SK-N-SH treated with all-trans-retinoic acid at 6 μM for 48 hours (cell line): ENCODE measurements around the gene FRMD1.

Source experiments
- ATAC-seq: fragments of 200-7000 bp; cut with Tn5 transposase; 3 replicates; pipeline ENCODE4 v1.9.1; 2020; ENCODE audit warnings: mild to moderate bottlenecking, moderate library complexity
- ARNTL ChIP-seq: fragments of 450-650 bp; formaldehyde crosslinking; IDR thresholded peaks from 2 replicates; pipeline ENCODE4 v1.5.0; 2020; ENCODE audit warnings: low read depth, mild to moderate bottlenecking, moderate library complexity, borderline replicate concordance
- BACH2 ChIP-seq: fragments of 250-450 bp; sonication (Bioruptor Pico); IDR thresholded peaks from 2 replicates; pipeline ENCODE4 v1.9.0; 2021; ENCODE audit warnings: mild to moderate bottlenecking, borderline replicate concordance
- CREB5 ChIP-seq: fragments of 250-450 bp; sonication (Bioruptor Pico); IDR thresholded peaks from 2 replicates; pipeline ENCODE4 v1.5.1; 2020; ENCODE audit warnings: low read depth, mild to moderate bottlenecking, moderate library complexity
- CSDC2 ChIP-seq: fragments of 250-450 bp; sonication (Bioruptor Pico); IDR thresholded peaks from 2 replicates; pipeline ENCODE4 v1.5.0; 2020; ENCODE audit warnings: mild to moderate bottlenecking, moderate library complexity
- CSRNP3 ChIP-seq: fragments of 250-450 bp; sonication (Bioruptor Pico); IDR thresholded peaks from 2 replicates; pipeline ENCODE4 v1.5.1; 2021; ENCODE audit warnings: mild to moderate bottlenecking, moderate library complexity
- GLIS3 ChIP-seq: fragments of 250-450 bp; sonication (Bioruptor Pico); IDR thresholded peaks from 2 replicates; pipeline ENCODE4 v1.5.0; 2020; ENCODE audit warnings: mild to moderate bottlenecking, moderate library complexity
- ISL1 ChIP-seq: fragments of 250-450 bp; sonication (Bioruptor Pico); IDR thresholded peaks from 2 replicates; pipeline ENCODE4 v2.1.2; 2022; ENCODE audit warnings: mild to moderate bottlenecking, moderate library complexity
- PATZ1 ChIP-seq: fragments of 250-450 bp; sonication (Bioruptor Pico); IDR thresholded peaks from 2 replicates; pipeline ENCODE4 v1.8.0; 2020; ENCODE audit warnings: mild to moderate bottlenecking, moderate library complexity, borderline replicate concordance
- POU6F1 ChIP-seq: fragments of 250-450 bp; sonication (Bioruptor Pico); IDR thresholded peaks from 2 replicates; pipeline ENCODE4 v1.8.0; 2021; ENCODE audit warnings: low read depth, mild to moderate bottlenecking, moderate library complexity, borderline replicate concordance
- PPARA ChIP-seq: fragments of 250-450 bp; sonication (Bioruptor Pico); IDR thresholded peaks from 2 replicates; pipeline ENCODE4 v1.5.0; 2020; ENCODE audit warnings: mild to moderate bottlenecking, borderline replicate concordance
- RARB ChIP-seq: fragments of 250-450 bp; sonication (Bioruptor Pico); IDR thresholded peaks from 2 replicates; pipeline ENCODE4 v1.8.0; 2021; ENCODE audit warnings: mild to moderate bottlenecking, moderate library complexity
- SNAI2 ChIP-seq: fragments of 250-450 bp; sonication (Bioruptor Pico); IDR thresholded peaks from 2 replicates; pipeline ENCODE4 v1.5.0; 2020; ENCODE audit warnings: mild to moderate bottlenecking, moderate library complexity
- TCF4 ChIP-seq: fragments of 250-450 bp; sonication (Bioruptor Pico); IDR thresholded peaks from 2 replicates; pipeline ENCODE4 v1.8.0; 2021; ENCODE audit warnings: mild to moderate bottlenecking, moderate library complexity, borderline replicate concordance
- TOX ChIP-seq: fragments of 250-450 bp; sonication (Bioruptor Pico); IDR thresholded peaks from 2 replicates; pipeline ENCODE4 v1.8.0; 2021; ENCODE audit warnings: mild to moderate bottlenecking, moderate library complexity, borderline replicate concordance
- TSHZ2 ChIP-seq: fragments of 250-450 bp; sonication (Bioruptor Pico); IDR thresholded peaks from 2 replicates; pipeline ENCODE4 v1.5.0; 2020; ENCODE audit warnings: mild to moderate bottlenecking, moderate library complexity
- ZC3H10 ChIP-seq: fragments of 250-450 bp; sonication (Bioruptor Pico); IDR thresholded peaks from 2 replicates; pipeline ENCODE4 v1.5.1; 2021; ENCODE audit warnings: mild to moderate bottlenecking, moderate library complexity
- ZFP30 ChIP-seq: fragments of 450-650 bp; formaldehyde crosslinking; IDR thresholded peaks from 2 replicates; pipeline ENCODE4 v1.5.0; 2022; ENCODE audit warnings: mild to moderate bottlenecking, moderate library complexity
- ZNF565 ChIP-seq: fragments of 450-650 bp; formaldehyde crosslinking; conservative IDR thresholded peaks from 2 replicates; pipeline ENCODE4 v1.5.0; 2020; ENCODE audit warnings: low read depth, mild to moderate bottlenecking, moderate library complexity
- ZNF8 ChIP-seq: fragments of 450-650 bp; formaldehyde crosslinking; IDR thresholded peaks from 2 replicates; pipeline ENCODE4 v1.5.0; 2020; ENCODE audit warnings: mild to moderate bottlenecking, moderate library complexity

FRMD1 gene

GRCh38 chr6:168015482-168016175 is 63.4 kb downstream of the FRMD1 start:
- TF ChIP-seq TOX (no peak), PPARA (CRISPR knock-in tag) (no peak), SNAI2 (CRISPR knock-in tag) (no peak), ZNF565 (CRISPR knock-in tag) (no peak), BACH2 (no peak), RARB (CRISPR knock-in tag) (no peak), ZFP30 (CRISPR knock-in tag) (no peak), ZNF8 (no peak), ARNTL (CRISPR knock-in tag) (no peak), PATZ1 (CRISPR knock-in tag) (no peak), CSDC2 (CRISPR knock-in tag) (no peak), POU6F1 (no peak), TCF4 (CRISPR knock-in tag) (no peak), CSRNP3 (CRISPR knock-in tag) (no peak), ISL1 (no peak), TSHZ2 (CRISPR knock-in tag) (no peak), ZC3H10 (CRISPR knock-in tag) (no peak)
- TF ChIP-seq, all 23 proteins: peak for 0
- no peak for ATAC-seq

GRCh38 chr6:168015009-168015408 is 64.0 kb downstream of the FRMD1 start:
- no peak for TF ChIP-seq POU6F1
- no peak for TF ChIP-seq TOX
- no peak for TF ChIP-seq BACH2
- no peak for TF ChIP-seq CREB5 (CRISPR knock-in tag)
- no peak for TF ChIP-seq ZFP30 (CRISPR knock-in tag)
- no peak for TF ChIP-seq CSRNP3 (CRISPR knock-in tag)
- no peak for TF ChIP-seq GLIS3 (CRISPR knock-in tag)
- no peak for TF ChIP-seq SNAI2 (CRISPR knock-in tag)
- TF ChIP-seq TSHZ2 (CRISPR knock-in tag), result no peak
- ATAC-seq, result no peak
